T-helper 22 cell (primary cell): ENCODE results near the gene MEFV.
"Not testable (repeated sequence)": the region's sequence is repeated elsewhere in the genome, so short reads cannot be mapped to it uniquely, and the experiment has no call there.

Experiments used
- DNase-seq: peaks from one replicate; pipeline ENCODE4 v3.0.0-alpha.2; 2020; ENCODE audit warnings: low read depth

The MEFV gene, protein sequence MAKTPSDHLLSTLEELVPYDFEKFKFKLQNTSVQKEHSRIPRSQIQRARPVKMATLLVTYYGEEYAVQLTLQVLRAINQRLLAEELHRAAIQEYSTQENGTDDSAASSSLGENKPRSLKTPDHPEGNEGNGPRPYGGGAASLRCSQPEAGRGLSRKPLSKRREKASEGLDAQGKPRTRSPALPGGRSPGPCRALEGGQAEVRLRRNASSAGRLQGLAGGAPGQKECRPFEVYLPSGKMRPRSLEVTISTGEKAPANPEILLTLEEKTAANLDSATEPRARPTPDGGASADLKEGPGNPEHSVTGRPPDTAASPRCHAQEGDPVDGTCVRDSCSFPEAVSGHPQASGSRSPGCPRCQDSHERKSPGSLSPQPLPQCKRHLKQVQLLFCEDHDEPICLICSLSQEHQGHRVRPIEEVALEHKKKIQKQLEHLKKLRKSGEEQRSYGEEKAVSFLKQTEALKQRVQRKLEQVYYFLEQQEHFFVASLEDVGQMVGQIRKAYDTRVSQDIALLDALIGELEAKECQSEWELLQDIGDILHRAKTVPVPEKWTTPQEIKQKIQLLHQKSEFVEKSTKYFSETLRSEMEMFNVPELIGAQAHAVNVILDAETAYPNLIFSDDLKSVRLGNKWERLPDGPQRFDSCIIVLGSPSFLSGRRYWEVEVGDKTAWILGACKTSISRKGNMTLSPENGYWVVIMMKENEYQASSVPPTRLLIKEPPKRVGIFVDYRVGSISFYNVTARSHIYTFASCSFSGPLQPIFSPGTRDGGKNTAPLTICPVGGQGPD

DNA sequence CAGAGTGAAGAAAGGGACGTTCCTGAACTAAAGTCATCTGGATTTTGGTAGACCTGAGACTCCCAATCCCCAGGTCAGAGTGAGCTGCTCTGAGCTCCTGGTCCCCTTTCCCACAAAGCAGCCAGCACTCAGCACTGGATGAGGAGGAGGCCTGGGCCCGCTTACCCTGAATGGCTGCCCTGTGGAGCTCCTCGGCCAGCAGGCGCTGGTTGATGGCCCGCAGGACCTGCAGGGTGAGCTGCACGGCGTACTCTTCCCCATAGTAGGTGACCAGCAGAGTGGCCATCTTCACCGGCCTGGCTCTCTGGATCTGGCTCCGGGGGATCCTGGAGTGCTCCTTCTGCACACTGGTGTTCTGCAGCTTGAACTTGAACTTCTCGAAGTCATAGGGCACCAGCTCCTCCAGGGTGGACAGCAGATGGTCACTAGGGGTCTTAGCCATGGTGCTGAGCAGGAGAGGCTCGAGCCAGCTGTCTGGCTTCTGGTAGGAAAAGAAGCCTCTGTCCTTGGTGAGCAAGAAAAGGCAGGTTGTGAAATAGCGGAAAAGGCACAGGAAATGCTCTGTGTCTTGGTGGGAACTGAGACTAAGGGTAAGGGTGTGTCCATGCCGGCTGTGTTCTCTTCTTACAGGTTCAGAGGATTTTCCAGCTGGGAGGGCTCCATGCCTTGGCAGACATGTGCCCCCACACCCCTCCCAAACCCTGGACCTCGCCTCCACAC lies at the start of gene MEFV:
MEFV (minus strand) TSS at position 488 of the 720 bp plus-strand sequence; CDS start at position 442, 46 bp downstream.
- DNase-seq = no peak

DNA sequence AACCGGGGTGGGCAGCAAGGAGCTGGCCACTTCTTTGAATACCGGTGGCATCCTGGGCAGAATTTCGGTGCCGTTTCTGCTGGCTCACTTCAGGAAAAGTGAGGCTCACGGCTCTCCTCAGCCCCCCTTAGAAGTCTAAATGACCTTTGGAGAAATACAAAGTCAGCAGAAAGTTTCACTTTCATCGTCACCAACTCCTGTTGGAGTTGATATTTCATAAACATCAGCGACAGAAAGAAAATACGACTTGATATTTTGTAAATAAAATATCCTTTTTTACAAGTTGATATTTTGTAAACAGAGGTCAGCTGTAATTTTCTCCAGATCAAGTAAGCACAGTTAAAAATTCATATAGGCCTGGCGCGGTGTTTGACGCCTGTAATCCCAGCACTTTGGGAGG lies 49.6 kb upstream of the MEFV start:
- no peak for DNase-seq

DNA sequence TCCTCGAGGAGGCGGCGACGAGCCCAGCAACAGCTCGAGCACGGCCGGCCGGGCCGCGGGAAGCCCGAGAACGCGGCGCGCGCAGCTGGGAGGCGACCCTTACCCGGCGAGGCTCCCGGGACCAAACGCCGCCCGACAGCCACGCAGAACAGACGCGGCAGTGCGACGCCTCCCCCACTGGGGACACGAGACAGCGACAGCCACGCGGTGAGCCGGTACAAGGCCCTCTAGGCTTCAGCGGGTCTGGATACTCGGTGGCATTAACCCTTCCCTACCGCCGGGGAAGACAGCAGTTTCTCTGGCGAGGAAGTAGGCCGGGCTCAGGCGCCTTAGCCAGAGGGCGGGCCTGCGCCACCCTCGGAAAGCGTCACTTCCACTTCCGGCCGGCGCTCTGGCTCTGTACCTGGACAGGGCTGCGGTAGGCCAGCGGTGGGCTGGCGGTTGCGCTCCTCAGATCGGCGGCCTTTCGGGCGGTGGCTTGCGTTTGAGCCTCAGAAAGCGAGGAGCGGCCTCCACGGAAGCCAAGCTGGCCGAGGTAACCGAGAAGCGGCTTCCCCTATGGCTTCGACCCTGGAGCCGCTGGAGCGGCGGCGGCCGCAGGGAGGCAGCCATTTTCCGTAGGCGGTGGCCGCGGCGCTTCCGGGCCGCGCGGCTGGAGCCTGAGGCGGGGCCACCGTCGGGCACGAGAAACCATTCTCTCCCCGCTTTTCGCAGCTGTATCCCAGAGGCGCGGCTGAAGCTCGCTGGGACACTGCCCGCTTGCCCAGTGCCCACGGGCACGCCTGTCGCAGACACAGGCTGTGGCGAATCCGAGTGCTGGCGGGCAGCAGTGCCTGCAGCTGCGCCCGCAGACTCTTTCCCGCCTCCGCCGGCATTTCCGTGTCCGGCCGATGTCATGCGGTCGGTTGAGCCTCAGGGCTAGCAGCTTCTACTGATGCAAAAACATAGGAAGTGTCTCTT lies 49.0 kb upstream of the MEFV start, which contains the start of the genes TIGD7 and ZNF75A:
TIGD7 (minus strand) TSS at position 322 of the 960 bp plus-strand sequence. CDS start 4,816 bp downstream, outside the sequence.
ZNF75A (plus strand) TSS at position 389 of the 960 bp plus-strand sequence. CDS start 2,932 bp downstream, outside the sequence.
- peak; percentile 62 for DNase-seq

DNA sequence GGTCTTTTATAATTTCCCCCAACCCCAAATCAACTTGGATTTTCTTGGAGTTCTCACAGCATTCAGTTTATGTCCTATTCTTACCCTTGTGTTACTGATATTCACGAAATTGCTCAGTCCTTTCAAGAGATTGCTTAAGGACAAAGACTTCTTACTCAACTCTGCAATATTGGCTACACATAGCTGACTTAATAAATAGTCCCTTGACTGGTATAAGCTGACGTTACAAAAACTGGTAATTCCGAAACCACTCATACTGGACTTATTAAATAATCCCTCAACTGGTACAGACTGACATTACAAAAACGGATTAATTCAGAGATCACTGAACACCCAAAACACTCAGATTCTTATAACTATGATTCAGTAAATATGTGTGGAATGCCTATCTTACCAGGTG lies 47.9 kb upstream of the MEFV start:
- DNase-seq = no peak

DNA sequence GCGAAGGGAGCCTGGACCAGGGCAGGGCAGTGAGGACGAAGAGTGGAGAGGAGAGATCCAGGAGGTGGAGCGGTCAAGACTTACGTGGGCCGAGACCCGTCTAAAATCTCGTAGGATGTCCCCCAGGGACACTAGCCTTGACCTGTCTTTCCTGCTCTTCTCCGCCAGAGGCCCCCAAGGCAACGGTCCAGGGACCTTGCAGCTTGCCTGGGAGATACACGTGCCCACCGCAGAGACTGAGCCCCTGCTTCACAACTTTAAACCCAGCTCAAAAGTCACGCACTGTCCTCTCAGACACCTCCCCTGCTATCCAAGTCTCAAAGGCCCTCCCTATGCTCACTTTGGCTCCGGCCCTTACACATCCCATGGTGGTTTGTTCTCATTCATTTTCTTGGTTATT lies 39.4 kb upstream of the MEFV start:
- no peak for DNase-seq

DNA sequence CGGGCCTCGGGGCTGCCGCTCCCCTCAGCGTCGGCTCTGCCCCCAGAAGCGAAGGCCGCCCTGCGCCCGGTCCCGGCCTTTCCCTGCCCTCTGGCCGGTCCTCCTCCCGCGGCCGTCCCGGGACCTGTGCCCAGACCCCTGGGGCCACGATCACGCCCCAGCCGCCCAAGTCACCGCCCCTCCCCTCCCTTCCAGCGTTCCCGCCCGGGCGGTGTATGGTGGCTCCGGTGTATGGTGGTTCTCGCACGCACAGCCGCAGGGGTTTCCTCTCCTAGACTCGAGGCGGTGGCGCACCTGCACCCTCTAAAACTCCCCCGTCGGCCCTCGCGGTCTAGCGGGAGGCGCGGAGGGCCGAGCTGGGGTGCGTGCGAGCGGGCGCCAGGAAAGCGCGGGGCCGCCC lies 38.8 kb upstream of the MEFV start:
- DNase-seq = no peak

DNA sequence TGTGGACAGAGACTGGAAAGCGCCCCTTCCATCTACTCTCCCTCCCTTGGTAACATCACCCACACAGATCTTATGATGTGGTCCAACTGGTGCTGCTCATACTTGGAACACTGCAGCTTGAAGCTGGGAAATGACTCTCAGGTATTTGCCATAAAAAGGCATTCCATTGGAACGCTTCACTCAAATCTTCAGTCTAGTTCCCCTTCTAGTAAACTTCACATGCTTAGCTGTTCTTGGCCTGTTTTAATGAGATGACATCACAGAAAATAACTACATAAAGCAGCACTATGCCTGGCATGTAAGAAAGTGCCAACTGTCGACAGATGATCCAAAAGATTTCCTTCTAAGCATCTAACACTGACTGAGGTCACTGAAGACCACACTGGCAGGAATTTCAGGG lies 36.2 kb upstream of the MEFV start:
- DNase-seq = no peak

DNA sequence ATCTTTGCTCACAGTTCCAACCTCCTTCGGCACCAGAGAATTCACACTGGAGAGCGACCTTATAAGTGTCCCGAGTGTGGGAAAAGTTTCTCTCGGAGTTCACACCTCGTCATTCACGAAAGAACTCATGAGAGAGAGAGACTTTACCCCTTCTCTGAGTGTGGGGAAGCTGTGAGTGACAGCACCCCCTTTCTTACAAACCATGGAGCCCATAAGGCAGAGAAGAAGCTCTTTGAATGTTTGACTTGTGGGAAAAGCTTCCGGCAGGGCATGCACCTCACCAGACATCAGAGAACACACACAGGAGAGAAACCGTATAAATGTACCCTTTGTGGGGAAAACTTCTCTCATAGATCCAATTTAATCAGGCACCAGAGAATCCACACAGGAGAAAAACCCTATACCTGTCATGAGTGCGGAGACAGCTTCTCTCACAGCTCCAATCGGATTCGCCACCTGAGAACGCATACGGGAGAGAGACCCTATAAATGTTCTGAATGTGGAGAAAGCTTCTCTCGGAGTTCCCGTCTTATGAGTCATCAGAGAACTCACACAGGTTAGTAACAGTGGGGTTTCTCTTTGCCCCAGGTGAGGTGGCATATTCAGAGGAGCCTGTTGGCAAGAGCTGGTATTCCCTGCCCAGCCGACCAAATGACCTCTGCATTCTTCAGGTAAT lies 33.7 kb upstream of the MEFV start:
- DNase-seq = no peak

DNA sequence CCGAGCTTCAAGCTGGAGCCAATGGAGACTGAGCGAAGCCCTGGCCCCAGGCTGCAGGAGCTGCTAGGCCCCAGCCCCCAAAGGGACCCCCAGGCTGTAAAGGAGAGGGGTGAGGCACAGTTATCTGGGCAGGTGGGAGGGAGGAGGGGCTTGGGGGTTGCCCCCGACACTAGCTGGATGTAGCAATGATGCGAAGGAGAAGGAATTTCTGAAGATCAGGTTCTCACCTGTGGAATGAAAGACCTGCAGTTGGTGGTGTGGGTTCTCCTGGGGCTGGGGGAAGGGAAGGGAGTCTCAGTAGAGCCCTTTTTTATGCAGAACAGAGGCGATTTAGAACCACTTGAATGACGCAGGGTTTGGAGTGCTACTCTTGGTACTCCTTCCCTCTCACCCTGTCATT lies 28.7 kb upstream of the MEFV start:
- no peak for DNase-seq

DNA sequence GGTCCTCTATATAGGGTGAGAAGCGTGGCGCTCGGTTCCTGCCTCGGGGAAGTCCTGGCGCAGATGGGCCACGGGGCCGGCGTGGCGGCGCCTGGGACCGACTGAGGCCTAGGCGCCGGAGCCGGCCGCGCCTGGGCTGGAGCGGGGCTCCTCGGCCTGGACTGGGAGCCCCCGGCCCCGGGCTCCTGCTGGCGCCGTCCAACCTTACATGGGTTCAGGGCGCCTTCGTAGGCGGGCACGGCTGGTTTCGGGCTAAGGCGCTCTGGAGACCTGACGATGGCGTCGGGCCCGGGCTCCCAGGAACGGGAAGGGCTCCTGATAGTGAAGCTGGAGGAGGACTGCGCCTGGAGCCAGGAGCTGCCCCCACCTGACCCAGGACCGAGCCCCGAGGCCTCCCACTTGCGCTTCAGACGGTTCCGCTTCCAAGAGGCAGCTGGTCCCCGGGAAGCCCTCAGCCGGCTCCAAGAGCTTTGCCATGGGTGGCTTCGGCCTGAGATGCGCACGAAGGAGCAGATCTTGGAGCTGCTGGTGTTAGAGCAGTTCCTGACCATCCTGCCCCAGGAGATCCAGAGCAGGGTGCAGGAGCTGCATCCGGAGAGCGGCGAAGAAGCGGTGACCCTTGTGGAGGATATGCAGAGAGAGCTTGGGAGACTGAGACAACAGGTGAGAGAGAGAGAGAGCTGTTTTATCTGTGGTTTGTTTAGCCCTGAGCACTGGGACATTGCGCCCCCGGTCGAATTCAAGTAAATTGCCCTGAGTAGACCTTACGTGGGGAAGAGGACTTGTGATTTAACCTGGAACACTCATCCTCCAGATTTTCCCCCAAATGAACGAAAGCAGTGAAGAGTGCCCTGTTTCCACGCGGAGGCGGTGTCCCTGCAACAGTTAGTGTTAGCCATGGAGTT lies 27.4 kb upstream of the MEFV start:
- no peak for DNase-seq

DNA sequence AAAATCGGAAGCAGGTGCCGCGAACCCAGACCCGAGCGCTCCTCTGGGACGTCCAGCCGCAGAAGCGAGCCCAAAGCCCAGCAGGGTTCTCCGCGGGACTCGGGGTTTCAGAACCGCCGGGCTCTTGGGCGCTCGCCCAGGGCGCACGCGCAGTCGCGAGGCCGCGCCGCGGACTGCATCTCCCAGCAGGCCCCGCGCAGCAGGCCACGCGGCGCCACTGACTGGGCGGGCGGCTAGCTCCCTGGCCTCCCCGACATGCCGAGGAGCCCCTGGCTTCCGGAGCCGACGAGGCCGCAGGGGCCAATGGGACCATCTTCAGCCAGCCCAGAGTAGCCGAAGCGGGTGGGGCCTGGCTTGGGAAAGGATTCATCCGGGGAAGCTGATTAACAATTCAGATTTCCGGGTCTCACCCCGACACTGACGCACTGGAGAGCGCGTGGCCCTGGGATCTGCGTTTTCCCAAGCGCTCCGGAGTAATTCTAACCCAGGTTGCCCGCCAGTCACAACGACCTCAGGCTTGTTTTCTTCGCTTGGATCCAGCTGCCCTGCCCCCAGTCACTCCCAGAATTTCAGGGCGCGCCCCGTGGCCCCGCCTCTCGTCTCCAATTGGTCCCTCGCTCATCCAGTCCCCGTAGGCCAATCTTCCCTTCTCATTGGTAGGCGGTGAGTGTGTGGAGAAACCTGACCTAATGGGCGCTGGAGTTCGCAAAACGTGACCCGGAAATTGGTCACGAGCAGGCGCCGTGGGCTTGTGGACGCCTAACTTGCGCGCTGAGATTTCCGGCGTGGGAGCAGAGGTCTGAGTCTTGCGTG lies 26.5 kb upstream of the MEFV start, which contains the start of gene ZNF263:
ZNF263 (plus strand) TSS at position 762 of the 813 bp plus-strand sequence. CDS start 328 bp downstream, outside the sequence.
- DNase-seq = peak; percentile 86

DNA sequence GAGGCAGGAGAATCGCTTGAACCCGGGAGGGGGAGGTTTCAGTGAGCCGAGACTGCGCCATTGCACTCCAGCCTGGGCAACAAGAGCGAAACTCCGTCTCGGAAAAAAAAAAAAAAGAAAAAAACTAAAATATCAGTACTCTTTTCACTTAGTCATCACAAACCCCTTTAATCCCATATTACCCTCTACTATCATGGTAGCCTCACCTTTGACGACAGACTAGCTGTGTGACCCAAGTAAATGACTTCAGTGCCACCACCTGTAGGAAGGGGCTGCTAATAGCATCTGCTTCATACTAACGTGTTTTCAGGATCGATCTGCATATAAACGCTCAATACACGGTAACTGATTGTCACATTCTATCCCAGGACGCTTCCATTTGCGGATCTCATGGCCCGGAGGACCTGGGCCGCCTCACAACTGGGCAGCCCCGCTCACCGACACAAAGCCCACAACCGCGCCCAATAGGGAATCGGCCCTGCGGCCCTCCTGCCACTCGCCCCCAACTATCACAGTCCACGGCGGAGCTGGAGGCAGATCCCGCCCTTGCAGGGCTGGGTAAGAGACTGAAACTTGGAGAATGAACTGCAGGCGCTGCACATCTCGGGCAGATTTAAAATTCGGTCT lies 25.8 kb upstream of the MEFV start:
- no peak for DNase-seq

DNA sequence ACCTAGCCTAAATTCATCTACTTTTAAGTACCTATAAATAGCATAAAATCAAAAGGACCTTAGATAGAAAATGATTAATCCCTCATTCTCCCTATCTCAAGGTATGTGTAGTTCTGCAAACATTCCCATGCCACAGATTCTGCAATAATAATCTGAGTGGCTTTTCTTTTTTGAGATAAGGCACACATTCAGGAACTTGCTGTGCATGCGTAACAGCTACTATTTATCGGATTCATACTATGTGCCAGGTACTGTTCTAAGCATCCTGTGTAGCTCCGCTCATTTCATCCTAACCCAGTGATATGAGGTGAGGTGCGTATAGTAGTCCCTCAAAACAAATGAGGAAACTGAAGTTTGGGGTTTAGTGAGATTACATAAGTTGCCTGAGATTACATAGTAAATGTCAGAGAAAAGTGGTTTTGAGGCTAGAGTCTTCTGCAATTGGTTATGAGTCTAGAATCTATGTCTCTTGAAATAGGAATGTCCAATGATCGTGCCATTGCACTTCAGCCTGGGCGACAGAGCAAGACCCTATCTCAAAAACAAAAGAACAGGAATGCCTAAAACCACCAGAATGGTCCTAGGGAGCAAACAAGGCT lies 24.9 kb upstream of the MEFV start:
- no peak for DNase-seq

DNA sequence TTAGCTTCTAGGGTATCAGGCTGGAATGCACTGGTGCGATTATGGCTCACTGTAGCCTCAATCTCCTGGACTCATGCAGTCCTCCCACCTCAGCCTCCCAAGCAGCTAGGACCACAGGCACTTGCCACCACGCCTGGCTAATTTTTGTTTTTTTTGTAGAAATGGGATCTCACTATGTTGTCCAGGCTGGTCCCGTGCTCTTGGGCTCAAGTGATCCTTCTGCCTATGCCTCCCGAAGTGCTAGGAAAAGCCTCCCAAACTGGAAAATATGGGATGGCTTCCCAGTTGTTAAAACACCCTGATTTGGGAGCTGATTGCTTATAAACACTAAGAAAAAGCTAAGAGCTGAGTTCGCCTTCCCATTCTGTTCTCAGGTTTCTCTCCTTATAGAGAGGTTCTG lies 20.2 kb upstream of the MEFV start:
- no peak for DNase-seq

DNA sequence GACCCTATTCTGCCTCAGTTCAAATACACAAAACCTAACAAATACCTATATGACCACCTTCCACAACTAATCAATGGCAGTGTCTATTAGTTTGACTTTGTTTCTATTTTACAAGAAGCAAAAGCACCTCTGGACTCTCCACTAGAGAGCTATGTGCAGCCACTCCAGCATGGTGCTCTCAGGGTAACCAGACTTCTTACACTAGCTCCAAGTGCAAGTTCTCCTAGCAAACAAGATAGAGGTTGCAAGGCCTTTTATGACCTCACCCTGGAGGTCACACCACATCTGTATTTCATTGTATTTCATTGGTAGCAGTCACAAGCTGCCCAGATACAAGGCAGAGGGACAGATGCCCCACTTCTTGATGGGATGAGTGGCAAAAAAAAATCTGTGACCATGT lies 18.5 kb upstream of the MEFV start:
- no peak for DNase-seq

DNA sequence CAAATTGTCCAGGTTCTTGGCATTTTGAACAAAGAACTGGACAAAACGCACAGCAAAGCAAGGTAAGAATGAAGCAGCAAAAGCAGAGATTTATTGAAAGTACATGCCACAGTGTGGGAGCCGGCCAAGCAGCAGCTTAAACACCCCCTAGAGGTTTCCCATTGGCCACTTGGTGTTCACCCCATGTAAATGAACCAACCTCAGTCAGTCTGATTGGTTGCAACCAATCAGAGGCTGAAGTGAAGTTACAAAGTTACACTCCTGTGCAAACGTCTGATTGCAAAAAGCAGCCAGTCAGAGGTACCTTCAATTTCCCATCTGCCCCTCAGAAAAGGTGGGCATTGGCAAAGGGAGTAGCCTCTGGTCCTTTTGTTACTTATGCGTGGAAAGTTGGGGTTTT lies 18.1 kb upstream of the MEFV start:
- DNase-seq = no peak

DNA sequence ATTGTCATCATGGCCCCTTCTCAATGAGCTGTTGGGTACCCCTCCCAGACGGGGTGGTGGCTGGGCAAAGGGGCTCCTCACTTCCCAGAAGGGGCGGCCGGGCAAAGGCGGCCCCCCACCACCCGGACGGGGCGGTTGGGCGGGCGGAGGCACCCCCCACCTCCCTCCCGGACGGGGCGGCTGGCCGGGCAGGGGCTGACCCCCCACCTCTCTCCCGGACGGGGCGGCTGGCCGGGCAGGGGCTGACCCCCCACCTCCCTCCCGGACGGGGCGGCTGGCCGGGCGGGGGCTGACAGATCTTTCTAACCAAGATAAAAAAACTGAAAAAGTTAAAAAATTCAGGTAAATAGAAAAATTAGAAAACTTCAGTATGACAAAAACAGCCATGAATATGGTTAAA lies 14.8 kb upstream of the MEFV start:
- not testable (repeated sequence) for DNase-seq

DNA sequence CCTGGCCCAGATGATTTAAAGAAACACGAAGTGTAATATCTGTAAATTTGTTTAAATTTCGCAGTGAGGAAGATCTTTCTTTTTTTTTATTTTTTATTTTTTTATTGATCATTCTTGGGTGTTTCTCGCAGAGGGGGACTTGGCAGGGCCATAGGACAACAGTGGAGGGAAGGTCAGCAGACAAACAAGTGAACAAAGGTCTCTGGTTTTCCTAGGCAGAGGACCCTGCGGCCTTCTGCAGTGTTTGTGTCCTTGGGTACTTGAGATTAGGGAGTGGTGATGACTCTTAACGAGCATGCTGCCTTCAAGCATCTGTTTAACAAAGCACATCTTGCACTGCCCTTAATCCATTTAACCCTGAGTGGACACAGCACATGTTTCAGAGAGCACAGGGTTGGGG lies 14.3 kb upstream of the MEFV start:
- not testable (repeated sequence) for DNase-seq
